Measurements from ENCODE around the gene FRMD8. TPM values are rescaled to one million over a fixed set of nuclear protein-coding genes. Genes with fewer than 3 reads are reported as not detected.

Gene FRMD8
- total and polyA plus RNA-seq, 9 of the 15 experiments (the other 6 are each of a cell fraction or from before 2014, with no cell fraction given) = 4.5 to 54.5 (median 15.8) TPM

- no peak for TF ChIP-seq TOE1 (IDR thresholded peaks at IDR 0.05; ENCODE audit: borderline replicate concordance)
- 0 out of 2 replicates have a peak, but pooled peaks have one; percentile 26 for TF ChIP-seq TOE1 (CRISPR knock-in tag; IDR thresholded peaks at IDR 0.05; ENCODE audit: borderline replicate concordance, low read depth)
- no peak for TF ChIP-seq EP300 (IDR thresholded peaks at IDR 0.05; ENCODE audit: low read length)
- no peak for TF ChIP-seq E2F3 (CRISPR knock-in tag; IDR thresholded peaks at IDR 0.05)
- no peak for TF ChIP-seq MAZ (CRISPR knock-in tag; conservative IDR thresholded peaks at IDR 0.05 in 1 of 2, IDR thresholded peaks at IDR 0.05 in 1 of 2)
- TF ChIP-seq ZSCAN29 (IDR thresholded peaks at IDR 0.05) = no peak
- no peak for TF ChIP-seq FUS (optimal IDR thresholded peaks at IDR 0.05; ENCODE audit: low read depth, low read length)
- TF ChIP-seq STAT5B (CRISPR knock-in tag; IDR thresholded peaks at IDR 0.05) = no peak
- TF ChIP-seq, protein P1, sequence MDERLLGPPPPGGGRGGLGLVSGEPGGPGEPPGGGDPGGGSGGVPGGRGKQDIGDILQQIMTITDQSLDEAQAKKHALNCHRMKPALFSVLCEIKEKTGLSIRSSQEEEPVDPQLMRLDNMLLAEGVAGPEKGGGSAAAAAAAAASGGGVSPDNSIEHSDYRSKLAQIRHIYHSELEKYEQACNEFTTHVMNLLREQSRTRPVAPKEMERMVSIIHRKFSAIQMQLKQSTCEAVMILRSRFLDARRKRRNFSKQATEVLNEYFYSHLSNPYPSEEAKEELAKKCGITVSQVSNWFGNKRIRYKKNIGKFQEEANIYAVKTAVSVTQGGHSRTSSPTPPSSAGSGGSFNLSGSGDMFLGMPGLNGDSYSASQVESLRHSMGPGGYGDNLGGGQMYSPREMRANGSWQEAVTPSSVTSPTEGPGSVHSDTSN (CRISPR knock-in tag; IDR thresholded peaks at IDR 0.05; ENCODE audit: low read depth) = no peak
- TF ChIP-seq, protein P1 (tag; conservative IDR thresholded peaks at IDR 0.05; ENCODE audit: low read depth) = no peak
- no peak for TF ChIP-seq ZNF121 (CRISPR knock-in tag; conservative IDR thresholded peaks at IDR 0.05)
- TF ChIP-seq CHD7 (IDR thresholded peaks at IDR 0.05; ENCODE audit: low read depth, low read length) = no peak
- TF ChIP-seq FOXM1 (IDR thresholded peaks at IDR 0.05; ENCODE audit: low read depth) = no peak
- no peak for TF ChIP-seq FOXM1 (CRISPR knock-in tag; IDR thresholded peaks at IDR 0.05; ENCODE audit: low read depth)
- peak; percentile 72 for TF ChIP-seq SIRT6 (IDR thresholded peaks at IDR 0.05; ENCODE audit: low read depth, low read length)
Observed at GRCh38 chr11:65423516-65424204, 37.2 kb downstream of the FRMD8 start (continued).

Measured in K562 (cell line).